ENCODE results near the gene FBXL5.

Gene FBXL5

DNA sequence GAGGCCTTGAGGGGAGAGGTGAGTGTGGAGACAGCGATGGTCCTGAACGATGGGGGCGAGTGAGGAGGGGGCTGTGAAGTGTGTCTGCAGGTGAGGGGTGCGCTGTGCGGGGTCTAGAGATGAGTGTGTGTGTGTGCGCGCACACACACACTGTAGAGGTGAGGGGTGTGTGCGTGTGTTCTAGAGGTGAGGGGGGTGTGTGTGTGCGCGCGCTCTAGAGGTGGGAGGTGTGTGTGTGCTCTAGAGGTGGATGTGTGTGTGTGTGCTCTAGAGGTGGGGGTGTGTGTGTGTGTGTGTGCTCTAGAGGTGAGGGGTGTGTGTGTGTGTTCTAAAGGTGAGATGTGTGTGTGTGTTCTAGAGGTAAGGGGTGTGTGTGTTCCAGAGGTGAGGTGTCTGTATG, 48.3 kb upstream of the FBXL5 start (continued):
- TF ChIP-seq ZNF274 (IDR thresholded peaks at IDR 0.05; ENCODE audit: low read length) (no peak), ZNF274 (tag by site-specific recombination; IDR thresholded peaks at IDR 0.05; ENCODE audit: borderline replicate concordance) (no peak), ZBTB48 (tag by site-specific recombination; IDR thresholded peaks at IDR 0.05) (no peak), KLF10 (tag by site-specific recombination; IDR thresholded peaks at IDR 0.05) (no peak), ZNF37A (tag by site-specific recombination; IDR thresholded peaks at IDR 0.05) (no peak), ZNF26 (tag by site-specific recombination; IDR thresholded peaks at IDR 0.05) (no peak), ZBTB10 (tag by site-specific recombination; IDR thresholded peaks at IDR 0.05) (no peak), KLF17 (tag by site-specific recombination; IDR thresholded peaks at IDR 0.05) (no peak), ZSCAN16 (tag by site-specific recombination; IDR thresholded peaks at IDR 0.05) (no peak), ZNF843 (tag by site-specific recombination; IDR thresholded peaks at IDR 0.05) (no peak), OSR2 (tag by site-specific recombination; IDR thresholded peaks at IDR 0.05) (no peak), ZFP41 (tag by site-specific recombination; IDR thresholded peaks at IDR 0.05; ENCODE audit: borderline replicate concordance) (no peak), ZNF202 (tag by site-specific recombination; IDR thresholded peaks at IDR 0.05; ENCODE audit: borderline replicate concordance) (no peak)
- TF ChIP-seq, protein P1, sequence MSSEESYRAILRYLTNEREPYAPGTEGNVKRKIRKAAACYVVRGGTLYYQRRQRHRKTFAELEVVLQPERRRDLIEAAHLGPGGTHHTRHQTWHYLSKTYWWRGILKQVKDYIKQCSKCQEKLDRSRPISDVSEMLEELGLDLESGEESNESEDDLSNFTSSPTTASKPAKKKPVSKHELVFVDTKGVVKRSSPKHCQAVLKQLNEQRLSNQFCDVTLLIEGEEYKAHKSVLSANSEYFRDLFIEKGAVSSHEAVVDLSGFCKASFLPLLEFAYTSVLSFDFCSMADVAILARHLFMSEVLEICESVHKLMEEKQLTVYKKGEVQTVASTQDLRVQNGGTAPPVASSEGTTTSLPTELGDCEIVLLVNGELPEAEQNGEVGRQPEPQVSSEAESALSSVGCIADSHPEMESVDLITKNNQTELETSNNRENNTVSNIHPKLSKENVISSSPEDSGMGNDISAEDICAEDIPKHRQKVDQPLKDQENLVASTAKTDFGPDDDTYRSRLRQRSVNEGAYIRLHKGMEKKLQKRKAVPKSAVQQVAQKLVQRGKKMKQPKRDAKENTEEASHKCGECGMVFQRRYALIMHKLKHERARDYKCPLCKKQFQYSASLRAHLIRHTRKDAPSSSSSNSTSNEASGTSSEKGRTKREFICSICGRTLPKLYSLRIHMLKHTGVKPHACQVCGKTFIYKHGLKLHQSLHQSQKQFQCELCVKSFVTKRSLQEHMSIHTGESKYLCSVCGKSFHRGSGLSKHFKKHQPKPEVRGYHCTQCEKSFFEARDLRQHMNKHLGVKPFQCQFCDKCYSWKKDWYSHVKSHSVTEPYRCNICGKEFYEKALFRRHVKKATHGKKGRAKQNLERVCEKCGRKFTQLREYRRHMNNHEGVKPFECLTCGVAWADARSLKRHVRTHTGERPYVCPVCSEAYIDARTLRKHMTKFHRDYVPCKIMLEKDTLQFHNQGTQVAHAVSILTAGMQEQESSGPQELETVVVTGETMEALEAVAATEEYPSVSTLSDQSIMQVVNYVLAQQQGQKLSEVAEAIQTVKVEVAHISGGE (tag by site-specific recombination; conservative IDR thresholded peaks at IDR 0.05; ENCODE audit: low read depth): no peak

- H3K9me3 ChIP-seq (ENCODE audit: control insufficient read depth, insufficient read depth, low read depth, low read length): no peaks in the 10 kb centered on the region
- POLR2A ChIA-PET: no interaction called here
- TF ChIP-seq ZNF394 (tag by site-specific recombination; IDR thresholded peaks at IDR 0.05; ENCODE audit: borderline replicate concordance) (no peak), ZNF138 (tag by site-specific recombination; IDR thresholded peaks at IDR 0.05; ENCODE audit: borderline replicate concordance) (no peak), PBX3 (CRISPR knock-in tag; IDR thresholded peaks at IDR 0.05) (no peak), CTCF (tag by site-specific recombination; IDR thresholded peaks at IDR 0.05) (no peak)
- no peaks in the 10 kb centered on the region for H3K36me3 ChIP-seq (ENCODE audit: control insufficient read depth in 2 of 2, insufficient read depth in 1 of 2, low read length in 2 of 2)
- no peak within 1 kb of the TSS for H3K27ac ChIP-seq (ENCODE audit: extremely low read depth, low read depth, low read length)
- H3K4me1 ChIP-seq (ENCODE audit: control insufficient read depth, insufficient read depth, low read length): 0 out of 2 replicates have a peak, but pooled peaks cover 3% of the 10 kb centered on the region
- CTCF ChIA-PET: no interaction called here
- H3K4me3 ChIP-seq (ENCODE audit: low read depth, low read length): no peak within 1 kb of the TSS
Measured at GRCh38 chr4:15702941-15703403, 47.8 kb upstream of the FBXL5 start, which contains the start of gene BST1. Gene BST1 (plus strand): TSS chr4:15703065. CDS start chr4:15703145, 80 bp downstream.
